GM13977 (cell line): ENCODE data around the gene TSHZ1.

Experiments
- DNase-seq: peaks from one replicate; pipeline ENCODE4 v3.0.0; 2012; ENCODE audit warnings: low spot score
- in situ Hi-C: fragments of 300-500 bp; cut with MboI; formaldehyde crosslinking; loops from one replicate; pipeline ENCODE4 v1.12.0; 2022; ENCODE audit warnings: low sequenced_read_pairs, low pct_unique_long_range_greater_than_20kb, mixed read lengths, inconsistent platforms; ENCODE audit not compliant: unreplicated experiment
- TF ChIP-seq, protein P1 (sequence below): IDR thresholded peaks from 2 replicates; pipeline ENCODE4 v1.5.1; 2012; ENCODE audit warnings: mild to moderate bottlenecking, control low read depth; ENCODE audit not compliant: insufficient read depth; ENCODE audit errors: extremely low read depth, missing control alignments

The TSHZ1 gene

DNA sequence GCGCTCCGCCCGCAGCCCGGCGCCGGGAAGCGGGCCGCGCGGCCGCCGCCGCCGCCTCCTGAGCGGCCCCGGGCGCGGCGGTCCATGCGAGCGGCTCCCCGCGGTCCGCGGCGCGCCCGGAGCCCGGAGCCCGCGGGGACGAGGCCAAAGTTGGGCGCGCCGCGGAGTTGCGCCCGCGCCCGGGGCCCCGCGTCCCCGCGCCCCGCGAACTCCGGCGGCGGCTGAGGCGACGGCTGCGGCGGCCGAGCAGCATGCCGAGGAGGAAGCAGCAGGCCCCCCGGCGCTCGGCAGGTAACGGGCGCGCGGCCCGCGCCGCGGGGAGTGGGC lies 992 bp downstream of the TSHZ1 start:
- in situ Hi-C loops: no loop called here
- TF ChIP-seq, protein P1, sequence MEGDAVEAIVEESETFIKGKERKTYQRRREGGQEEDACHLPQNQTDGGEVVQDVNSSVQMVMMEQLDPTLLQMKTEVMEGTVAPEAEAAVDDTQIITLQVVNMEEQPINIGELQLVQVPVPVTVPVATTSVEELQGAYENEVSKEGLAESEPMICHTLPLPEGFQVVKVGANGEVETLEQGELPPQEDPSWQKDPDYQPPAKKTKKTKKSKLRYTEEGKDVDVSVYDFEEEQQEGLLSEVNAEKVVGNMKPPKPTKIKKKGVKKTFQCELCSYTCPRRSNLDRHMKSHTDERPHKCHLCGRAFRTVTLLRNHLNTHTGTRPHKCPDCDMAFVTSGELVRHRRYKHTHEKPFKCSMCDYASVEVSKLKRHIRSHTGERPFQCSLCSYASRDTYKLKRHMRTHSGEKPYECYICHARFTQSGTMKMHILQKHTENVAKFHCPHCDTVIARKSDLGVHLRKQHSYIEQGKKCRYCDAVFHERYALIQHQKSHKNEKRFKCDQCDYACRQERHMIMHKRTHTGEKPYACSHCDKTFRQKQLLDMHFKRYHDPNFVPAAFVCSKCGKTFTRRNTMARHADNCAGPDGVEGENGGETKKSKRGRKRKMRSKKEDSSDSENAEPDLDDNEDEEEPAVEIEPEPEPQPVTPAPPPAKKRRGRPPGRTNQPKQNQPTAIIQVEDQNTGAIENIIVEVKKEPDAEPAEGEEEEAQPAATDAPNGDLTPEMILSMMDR: no peak
- peak; percentile 54 for DNase-seq

DNA sequence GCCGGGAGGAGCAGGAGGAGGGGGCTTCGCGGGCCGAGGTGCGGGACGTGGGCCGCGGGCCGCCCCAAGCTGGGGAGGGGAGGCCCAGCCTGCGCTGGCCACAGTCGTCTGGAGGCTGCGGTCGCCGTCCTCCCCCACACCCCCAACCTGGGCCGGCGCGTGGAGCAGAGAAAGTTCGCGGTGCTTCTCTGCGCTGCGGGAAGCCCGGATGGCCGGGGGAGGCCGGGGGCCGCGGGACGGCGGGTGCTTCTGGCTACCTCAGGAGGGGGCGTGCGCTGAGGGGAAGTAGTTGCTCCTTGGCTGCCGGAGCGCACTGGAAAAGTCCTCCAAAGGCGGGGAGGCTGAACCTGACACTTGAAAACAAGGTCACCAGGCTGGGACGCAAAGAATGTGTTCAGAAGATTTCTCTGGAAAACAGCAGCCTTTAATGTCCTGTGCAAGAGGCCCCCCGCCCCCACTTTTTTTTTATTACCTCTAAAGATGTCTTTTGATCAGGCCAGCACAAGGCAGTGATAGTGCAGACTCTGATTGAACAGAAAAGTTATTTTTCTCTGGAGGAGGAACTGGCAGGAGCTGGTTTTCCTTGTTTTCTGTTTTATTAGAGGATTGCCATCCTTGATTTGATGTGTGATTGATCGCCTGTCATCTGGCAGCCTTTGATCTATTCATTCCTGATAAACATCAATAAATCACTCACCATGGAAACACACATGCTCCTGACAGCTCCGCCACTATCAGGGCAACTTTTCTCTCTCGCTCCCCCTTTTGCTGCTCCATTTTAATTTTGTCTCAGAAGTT lies 1.6 kb downstream of the TSHZ1 start:
- in situ Hi-C loops: no loop called here
- TF ChIP-seq, protein P1: no peak
- DNase-seq: peak; percentile 44

DNA sequence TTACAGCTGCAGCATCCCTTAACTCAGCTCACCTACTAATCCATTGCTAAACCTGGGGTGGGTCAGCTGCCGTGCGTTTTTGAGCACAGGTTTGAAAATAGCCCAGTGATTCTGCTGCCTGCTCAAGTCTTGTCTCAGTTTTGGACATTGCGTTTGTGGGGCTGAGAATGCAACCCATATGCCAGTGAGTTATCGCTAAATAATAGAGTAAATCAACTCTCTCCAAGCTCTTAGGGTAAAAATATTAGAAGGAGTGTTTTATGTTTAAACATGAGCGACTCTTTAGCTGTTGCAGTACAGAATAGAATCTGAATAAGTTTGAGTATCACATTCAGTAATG lies 2.1 kb downstream of the TSHZ1 start:
- no peak for DNase-seq
- TF ChIP-seq, protein P1: no peak
- in situ Hi-C loops: no loop called here

DNA sequence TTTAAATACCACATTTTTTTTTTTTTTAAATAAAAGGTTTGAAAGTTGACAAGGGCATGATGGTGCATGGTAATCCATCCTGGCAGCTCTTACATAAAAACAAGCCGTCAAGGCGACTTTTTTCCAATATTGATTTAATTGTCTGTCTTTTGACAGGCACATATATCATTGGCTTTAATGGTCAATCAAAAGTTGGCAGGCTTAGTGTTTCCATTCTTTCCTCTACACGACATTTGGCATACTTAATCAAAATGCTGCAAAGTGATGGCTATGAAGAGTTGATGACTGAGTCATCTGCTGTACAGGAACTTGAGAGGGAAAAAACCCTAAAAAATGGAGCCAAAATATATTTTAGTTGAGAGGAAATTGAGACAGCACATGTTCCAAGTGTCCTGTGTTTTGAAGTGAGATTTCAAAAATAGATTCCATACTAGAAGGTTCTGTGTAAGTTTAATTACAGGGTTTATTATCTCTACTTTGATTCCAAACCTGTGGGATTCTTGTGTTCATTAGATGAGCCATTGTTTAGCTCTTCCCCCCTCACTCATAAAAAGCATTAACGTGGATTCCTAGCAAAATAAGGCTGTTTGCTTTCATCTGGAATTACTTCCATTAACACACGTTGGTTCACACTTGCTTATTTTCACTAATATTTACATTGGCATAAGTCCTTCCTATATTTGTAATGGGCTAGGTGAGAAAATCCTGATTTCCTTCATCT lies 3.2 kb downstream of the TSHZ1 start:
- in situ Hi-C loops: no loop called here
- no peak for DNase-seq
- TF ChIP-seq, protein P1: no peak

DNA sequence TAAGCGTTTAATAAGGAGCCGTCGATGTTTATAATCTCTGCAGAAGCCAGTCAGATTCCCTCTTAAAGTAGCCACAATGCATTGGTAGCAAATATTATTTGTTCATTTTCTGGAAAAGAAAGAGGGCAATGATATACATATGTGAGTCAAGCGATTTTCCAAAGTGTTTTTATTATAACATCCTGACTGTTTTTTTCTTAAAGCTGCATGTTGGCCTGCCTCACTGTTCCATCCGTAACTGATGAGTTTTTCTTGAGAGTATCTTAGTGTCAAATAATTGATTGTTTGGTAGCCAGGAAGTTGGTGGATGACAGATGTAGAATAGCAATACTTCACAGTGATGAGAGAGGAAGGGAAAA lies 3.7 kb downstream of the TSHZ1 start:
- in situ Hi-C loops: no loop called here
- DNase-seq: no peak
- TF ChIP-seq, protein P1: no peak

DNA sequence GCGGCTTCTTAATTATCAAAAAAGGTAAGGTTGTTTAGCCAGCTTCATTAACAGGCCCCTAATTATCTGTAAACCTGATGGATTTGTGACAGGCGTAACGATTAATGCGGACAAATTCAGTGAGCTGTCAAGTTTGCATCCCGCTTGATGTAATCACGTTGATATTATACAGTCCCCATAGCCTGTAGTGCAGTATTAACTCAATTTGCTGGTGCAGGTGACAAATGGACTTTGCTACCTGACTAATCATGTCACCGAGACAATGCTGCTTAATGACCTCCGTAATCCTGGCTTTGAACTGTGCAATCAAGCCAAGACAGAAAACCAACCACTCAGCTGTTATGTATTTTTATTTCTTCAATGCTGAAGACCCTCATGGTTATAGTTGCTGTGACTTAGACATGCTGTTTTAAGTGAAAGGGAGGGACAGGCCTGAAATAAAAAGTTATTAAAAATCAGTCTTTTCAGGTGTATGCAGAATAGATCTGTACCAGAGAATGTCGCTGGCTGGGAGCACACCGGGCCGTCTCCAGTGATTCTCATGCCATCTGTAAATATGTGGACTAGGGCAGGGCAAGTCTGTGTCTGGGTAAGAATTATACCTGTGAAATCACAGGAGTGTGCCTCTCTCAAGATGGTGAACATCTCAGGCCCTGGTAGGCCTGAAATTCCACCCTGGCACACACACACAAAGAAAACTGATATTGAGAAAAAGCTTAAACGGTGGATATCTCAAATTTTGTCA lies 4.3 kb downstream of the TSHZ1 start:
- TF ChIP-seq, protein P1: no peak
- in situ Hi-C loops: no loop called here
- no peak for DNase-seq
